ENCODE results near the gene IRAK3. TPM values are rescaled to one million over a fixed set of nuclear protein-coding genes. Genes with fewer than 3 reads are reported as not detected.

IRAK3 gene
- total RNA-seq, 1 experiment from 2014 or later, result 0.12 TPM

DNA sequence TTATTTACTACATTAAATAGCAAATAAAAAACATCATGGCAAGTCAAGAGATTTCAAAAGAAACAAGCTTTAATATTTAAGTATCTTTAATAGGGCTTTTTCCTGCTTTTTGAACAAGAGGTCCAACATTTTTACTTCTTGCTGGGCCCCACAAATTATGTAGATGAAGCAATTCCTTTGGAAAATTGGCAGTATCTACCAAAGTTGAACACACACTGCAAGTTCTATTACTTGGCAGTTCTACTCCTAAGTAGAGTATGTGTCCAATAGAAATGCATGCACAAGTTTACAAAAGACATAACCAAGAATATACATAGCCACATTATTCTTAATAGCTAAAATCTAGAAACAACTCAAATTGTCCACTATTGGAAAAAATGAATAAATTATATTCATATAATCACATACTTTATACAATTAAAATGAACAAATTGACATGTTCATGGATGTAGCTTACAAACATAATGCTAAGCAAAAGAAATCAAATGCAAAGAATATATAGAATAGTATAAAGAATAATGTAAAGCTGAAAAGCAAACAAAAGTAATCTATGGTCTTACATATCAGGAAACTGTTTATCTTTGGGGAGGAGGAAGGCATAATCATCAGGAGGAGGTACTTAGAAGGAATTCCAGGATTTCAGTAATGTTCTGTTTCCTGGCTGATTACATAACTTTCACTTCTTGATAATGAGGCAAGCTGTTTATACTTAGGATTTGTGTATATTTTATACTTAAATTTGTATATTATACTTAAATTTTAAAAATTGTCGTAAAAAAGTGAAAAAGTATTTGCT, 12.7 kb upstream of the IRAK3 start:
- ChIA-PET RAD21 (ENCODE audit: low non-redundant PET in 1 of 2, low total read pairs in 2 of 2, uncharacterized antibody in 2 of 2, unreplicated experiment in 2 of 2) (no interaction called here), POLR2A (interaction anchor here (0.9 kb wide), 1 partner anchor 15 kb away, joined by 3 read pairs; no protein-coding TSS in a partner anchor), CTCF (interaction anchor here (0.6 to 1.2 kb wide), 2 partner anchors 31 to 94 kb away, joined by 3 to 4 read pairs; no protein-coding TSS in a partner anchor)
- no peak overlapping the region for H3K27ac ChIP-seq (ENCODE audit: low read depth, low read length)
- no peak for DNase-seq (ENCODE audit: low read depth, low spot score)
- H2AFZ ChIP-seq (ENCODE audit: low read depth, low read length, poor library complexity, severe bottlenecking), result no peak overlapping the region
- no peak overlapping the region for H3K4me2 ChIP-seq (ENCODE audit: low read length)
- no peak overlapping the region for H3K4me3 ChIP-seq (replicated peaks in 1 of 2; ENCODE audit: low read depth in 1 of 2, low read length in 2 of 2)
- no peaks in the 10 kb centered on the region for H3K36me3 ChIP-seq (ENCODE audit: control insufficient read depth in 1 of 2, insufficient read depth in 2 of 2, low read length in 2 of 2)
- no peak for ATAC-seq
- H3K27me3 ChIP-seq (ENCODE audit: insufficient read depth, low read length), result no peaks in the 10 kb centered on the region; the same call in 1 of the 2 replicates
- no peaks in the 10 kb centered on the region for H4K20me1 ChIP-seq (ENCODE audit: insufficient read depth)
- H3K9me3 ChIP-seq (ENCODE audit: control insufficient read depth in 1 of 2, insufficient read depth in 1 of 2, low read depth in 1 of 2, low read length in 2 of 2), result no peaks in the 10 kb centered on the region
- intact Hi-C loops (cut with micrococcal nuclease), result no loop called here
- H3K4me1 ChIP-seq (ENCODE audit: control insufficient read depth in 1 of 2, insufficient read depth in 2 of 2, low read length in 2 of 2), result no peaks in the 10 kb centered on the region
- no peak overlapping the region for H3K9ac ChIP-seq (ENCODE audit: low read length)
- BruUV-seq (replicated peaks), result no TSS peak
- no peaks in the 10 kb centered on the region for H3K79me2 ChIP-seq (ENCODE audit: insufficient read depth, low read length)
- TF ChIP-seq CEBPB (IDR thresholded peaks at IDR 0.05; ENCODE audit: low read depth), result no peak
- TF ChIP-seq EZH2 (IDR thresholded peaks at IDR 0.05), result no peak
- TF ChIP-seq CTCF (IDR thresholded peaks at IDR 0.05 in 2 of 3, conservative IDR thresholded peaks at IDR 0.05 in 1 of 3; ENCODE audit: borderline replicate concordance in 1 of 3, insufficient read depth in 1 of 3, low read depth in 2 of 3, low read length in 2 of 3), result no peak
- TF ChIP-seq, protein P1, sequence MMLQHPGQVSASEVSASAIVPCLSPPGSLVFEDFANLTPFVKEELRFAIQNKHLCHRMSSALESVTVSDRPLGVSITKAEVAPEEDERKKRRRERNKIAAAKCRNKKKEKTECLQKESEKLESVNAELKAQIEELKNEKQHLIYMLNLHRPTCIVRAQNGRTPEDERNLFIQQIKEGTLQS (IDR thresholded peaks at IDR 0.05), result no peak
- TF ChIP-seq POLR2AphosphoS5 (IDR thresholded peaks at IDR 0.05; ENCODE audit: low read depth, low read length), result no peak
- TF ChIP-seq JUND (IDR thresholded peaks at IDR 0.05), result no peak
- TF ChIP-seq POLR2A (IDR thresholded peaks at IDR 0.05; ENCODE audit: borderline replicate concordance, extremely low read depth, insufficient read depth, insufficient read length), result no peak
- no peak for TF ChIP-seq ZNF274 (IDR thresholded peaks at IDR 0.05; ENCODE audit: low read depth, low read length)
- H3K9me2 ChIP-seq (ENCODE audit: insufficient read depth), result no peaks in the 10 kb centered on the region
